ENCODE results near the gene LHFPL2. TPM values are rescaled to one million over a fixed set of nuclear protein-coding genes. Genes with fewer than 3 reads are reported as not detected.

Gene LHFPL2
- total and polyA plus RNA-seq, 3 donors from 2014 or later: 24.8 to 48.6 (median 42.8) TPM

- WGBS, 2 donors: 70 to 82% methylated on average over 9 of the region's 9 CpGs
- Histone ChIP-seq H3K9me3 (no peaks in the 10 kb centered on the region), H3K4me1 (peaks cover 34% of the 10 kb centered on the region), H3K27ac (no peak overlapping the region), H3K27me3 (no peaks in the 10 kb centered on the region), H3K36me3 (ENCODE audit: low read depth, missing control alignments) (no peaks in the 10 kb centered on the region), H3K4me3 (no peak overlapping the region)
- intact Hi-C loops (cut with DNase I; ENCODE audit: low total_unique reads): no loop called here
- TF ChIP-seq CTCF (IDR thresholded peaks at IDR 0.05) (no peak), POLR2A (IDR thresholded peaks at IDR 0.05) (no peak)
- no peak for DNase-seq
Measured at GRCh38 chr5:78501411-78502352, 146.9 kb downstream of the LHFPL2 start.

- WGBS, 2 donors: 90 to 93% methylated on average over 5 of the region's 5 CpGs
- H3K27me3 ChIP-seq: no peaks in the 10 kb centered on the region
- H3K4me3 ChIP-seq: no peak overlapping the region
- no peak for DNase-seq
- no peak overlapping the region for H3K27ac ChIP-seq
- H3K36me3 ChIP-seq (ENCODE audit: low read depth, missing control alignments): no peaks in the 10 kb centered on the region
- intact Hi-C loops (cut with DNase I; ENCODE audit: low total_unique reads): no loop called here
- TF ChIP-seq CTCF (IDR thresholded peaks at IDR 0.05): no peak
- no peak for TF ChIP-seq POLR2A (IDR thresholded peaks at IDR 0.05)
- H3K9me3 ChIP-seq: no peaks in the 10 kb centered on the region
- peaks cover 39% of the 10 kb centered on the region for H3K4me1 ChIP-seq
Measured at GRCh38 chr5:78500871-78501270, 147.7 kb downstream of the LHFPL2 start.

- Histone ChIP-seq H3K36me3 (ENCODE audit: low read depth, missing control alignments) (no peaks in the 10 kb centered on the region), H3K27ac (no peak overlapping the region), H3K9me3 (no peaks in the 10 kb centered on the region), H3K4me1 (peaks cover 32% of the 10 kb centered on the region), H3K4me3 (no peak overlapping the region), H3K27me3 (no peaks in the 10 kb centered on the region)
- TF ChIP-seq CTCF (IDR thresholded peaks at IDR 0.05): no peak
- no peak for TF ChIP-seq POLR2A (IDR thresholded peaks at IDR 0.05)
- WGBS, 2 donors: 88 to 89% methylated on average over 2 of the region's 2 CpGs
- DNase-seq: no peak
- intact Hi-C loops (cut with DNase I; ENCODE audit: low total_unique reads): no loop called here
Measured at GRCh38 chr5:78500028-78500427, 148.5 kb downstream of the LHFPL2 start.

GRCh38 chr5:78499485-78499884, 149.1 kb downstream of the LHFPL2 start:
- intact Hi-C loops (cut with DNase I; ENCODE audit: low total_unique reads): no loop called here
- H3K4me3 ChIP-seq: no peak overlapping the region
- peaks cover 27% of the 10 kb centered on the region for H3K4me1 ChIP-seq
- no peaks in the 10 kb centered on the region for H3K9me3 ChIP-seq
- no peaks in the 10 kb centered on the region for H3K36me3 ChIP-seq (ENCODE audit: low read depth, missing control alignments)
- 78 to 87% methylated on average over 1 of the region's 1 CpG for WGBS, 2 donors
- H3K27me3 ChIP-seq: no peaks in the 10 kb centered on the region
- DNase-seq: no peak
- TF ChIP-seq POLR2A (IDR thresholded peaks at IDR 0.05) (no peak), CTCF (IDR thresholded peaks at IDR 0.05) (no peak)
- no peak overlapping the region for H3K27ac ChIP-seq

Data from testis (tissue), 3 donors.